ENCODE data around the gene ELL. TPM values are rescaled to one million over a fixed set of nuclear protein-coding genes. Genes with fewer than 3 reads are reported as not detected.

Gene ELL
- total and polyA plus RNA-seq, 9 of the 15 experiments (the other 6 are each of a cell fraction or from before 2014, with no cell fraction given) = 0.24 to 22.5 (median 4.1) TPM

GRCh38 chr19:18475004-18475453 lies 46.8 kb downstream of the ELL start:
- peaks cover 24% of the 10 kb centered on the region; the same call in 2 of the 3 replicates for H3K36me3 ChIP-seq (ENCODE audit: control insufficient read depth, insufficient read depth, low read length)
- H3K27me3 ChIP-seq (ENCODE audit: control insufficient read depth in 2 of 2, insufficient read depth in 2 of 2, low read length in 2 of 2) = no peaks in the 10 kb centered on the region
- TF ChIP-seq EP400 (IDR thresholded peaks at IDR 0.05) (no peak), GABPA (tag; conservative IDR thresholded peaks at IDR 0.05; ENCODE audit: low read depth) (no peak), TBP (optimal IDR thresholded peaks at IDR 0.05; ENCODE audit: low read depth, low read length) (no peak), ZFP36 (IDR thresholded peaks at IDR 0.05; ENCODE audit: low read depth, low read length, partially characterized antibody) (peak; percentile 35), SMARCA4 (IDR thresholded peaks at IDR 0.05) (no peak), ZNF507 (tag; conservative IDR thresholded peaks at IDR 0.05) (no peak), TAF1 (IDR thresholded peaks at IDR 0.05; ENCODE audit: control insufficient read depth, extremely low read depth, insufficient read depth, low read length, severe bottlenecking) (no peak), ZNF224 (CRISPR knock-in tag; IDR thresholded peaks at IDR 0.05) (no peak), EGR1 (conservative IDR thresholded peaks at IDR 0.05) (0 out of 2 replicates have a peak, but pooled peaks have one; percentile 6)
- BruUV-seq (replicated peaks) = no TSS peak
- in situ Hi-C loops (cut with MboI) = no loop called here
- H3K9me1 ChIP-seq (ENCODE audit: control insufficient read depth, insufficient read depth, low read length) = peaks cover 9% of the 10 kb centered on the region
- H3K4me1 ChIP-seq (replicated peaks in 1 of 2; ENCODE audit: control insufficient read depth in 2 of 2, insufficient read depth in 2 of 2, low read length in 2 of 2) = peaks cover 28 to 51% of the 10 kb centered on the region in 2 experiments
- ChIA-PET POLR2A (interaction anchor here (0.5 to 1.0 kb wide), 3 partner anchors 10 to 31 kb away, joined by 3 read pairs; no protein-coding TSS in a partner anchor), CTCF (ENCODE audit: low intra/inter-chr PET ratio) (no interaction called here)
- H3K9me3 ChIP-seq (replicated peaks; ENCODE audit: control insufficient read depth, insufficient read depth, low read depth, low read length) = no peaks in the 10 kb centered on the region
- H3K4me3 ChIP-seq = no peak overlapping the region
- no peak overlapping the region for H3K4me2 ChIP-seq (ENCODE audit: insufficient read depth, low read length)
- peaks cover 42% of the 10 kb centered on the region for H4K20me1 ChIP-seq (replicated peaks; ENCODE audit: control insufficient read depth, insufficient read depth, low read length)
- intact Hi-C loops (cut with micrococcal nuclease) = loop anchor here (5.0 kb wide), 1 partner anchor 117 kb away; no protein-coding TSS in a partner anchor
- no peak for ATAC-seq
- no peak overlapping the region for H3K9ac ChIP-seq (ENCODE audit: insufficient read depth in 1 of 2, low read depth in 2 of 2, low read length in 2 of 2)
- no peak overlapping the region for H2AFZ ChIP-seq (ENCODE audit: low read depth, low read length)
- DNase-seq (ENCODE audit: extremely low read depth in 1 of 4, low spot score in 3 of 4) = no peak
- no peak for FAIRE-seq
- H3K27ac ChIP-seq (ENCODE audit: extremely low read depth, low read depth, low read length) = no peak overlapping the region
- H3K79me2 ChIP-seq (ENCODE audit: control insufficient read depth, insufficient read depth, low read length) = peaks cover 70% of the 10 kb centered on the region
- WGBS (ENCODE audit: insufficient coverage, low coverage, missing lambda C conversion rate) = 76% methylated on average over 5 of the region's 5 CpGs
